ENCODE measurements around the gene ZDHHC11B.
A peak's percentile ranks its signal among the peaks of the same experiment; 100 is the strongest.
"Not testable (repeated sequence)": the region's sequence is repeated elsewhere in the genome, so short reads cannot be mapped to it uniquely, and the experiment has no call there.

ZDHHC11B gene, protein sequence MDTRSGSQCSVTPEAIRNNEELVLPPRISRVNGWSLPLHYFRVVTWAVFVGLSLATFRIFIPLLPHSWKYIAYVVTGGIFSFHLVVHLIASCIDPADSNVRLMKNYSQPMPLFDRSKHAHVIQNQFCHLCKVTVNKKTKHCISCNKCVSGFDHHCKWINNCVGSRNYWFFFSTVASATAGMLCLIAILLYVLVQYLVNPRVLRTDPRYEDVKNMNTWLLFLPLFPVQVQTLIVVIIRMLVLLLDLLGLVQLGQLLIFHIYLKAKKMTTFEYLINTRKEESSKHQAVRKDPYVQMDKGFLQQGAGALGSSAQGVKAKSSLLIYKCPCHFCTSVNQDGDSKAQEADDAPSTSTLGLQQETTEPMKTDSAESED

DNA sequence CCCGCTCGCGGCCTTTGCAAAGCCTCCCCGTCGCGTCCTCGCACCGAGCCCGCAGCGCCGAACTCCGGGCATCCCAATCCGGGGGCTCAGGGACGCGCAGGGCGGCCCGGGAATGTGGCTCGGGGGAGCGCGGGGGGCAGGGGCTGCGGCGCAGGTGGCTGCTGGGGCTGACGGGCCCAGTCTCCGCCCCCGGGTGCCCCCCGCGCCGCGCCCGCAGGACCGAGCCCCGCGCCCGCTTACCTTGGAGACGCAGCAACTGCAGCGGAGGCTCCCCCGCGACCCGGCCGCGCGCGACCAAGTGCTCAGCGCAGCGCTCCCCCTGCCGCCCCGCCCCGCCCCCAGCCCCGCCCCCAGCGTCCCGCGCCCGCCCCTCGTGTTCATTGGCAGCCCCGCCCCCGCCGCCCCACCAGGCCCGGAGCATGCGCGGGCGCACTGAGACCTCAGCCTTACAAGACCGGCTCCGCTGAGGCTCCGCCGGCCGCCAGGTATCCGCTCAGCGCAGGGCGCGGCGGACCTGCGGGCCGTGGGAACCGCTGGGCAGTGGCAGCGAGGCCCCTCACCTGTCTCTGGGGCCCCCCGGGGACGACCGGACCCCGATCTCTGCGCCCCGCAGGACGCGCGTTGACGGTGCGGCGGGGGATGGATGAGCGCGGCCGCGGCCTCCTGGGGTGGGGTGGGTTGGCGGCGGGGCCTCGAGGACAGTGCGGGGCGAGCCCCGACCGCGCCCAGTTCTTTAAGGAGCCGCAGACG, at the start of gene ZDHHC11B:
Gene ZDHHC11B (minus strand): TSS at position 302 of the 750 bp plus-strand sequence. CDS start 17,810 bp downstream, outside the sequence.
- peak; percentile 44 for DNase-seq

DNA sequence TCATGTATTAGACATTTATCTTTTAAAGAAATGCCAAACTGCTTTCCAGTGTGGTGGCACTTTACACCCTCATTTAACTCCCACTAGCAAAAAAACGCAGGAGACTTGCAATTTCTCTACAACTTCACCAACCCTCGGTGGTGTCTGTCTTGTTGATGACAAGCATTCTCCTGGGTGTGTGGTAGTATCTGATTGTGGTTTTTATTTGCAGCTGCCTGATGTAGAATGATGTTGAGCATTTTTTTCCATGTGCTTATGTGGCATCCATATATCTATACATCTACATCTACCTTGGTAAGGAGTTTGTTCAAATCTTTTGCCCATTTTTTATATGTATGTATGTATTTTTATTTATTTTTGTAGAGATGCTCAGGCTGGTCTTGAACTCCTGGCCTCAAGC, 49.5 kb upstream of the ZDHHC11B start:
- not testable (repeated sequence) for DNase-seq

DNA sequence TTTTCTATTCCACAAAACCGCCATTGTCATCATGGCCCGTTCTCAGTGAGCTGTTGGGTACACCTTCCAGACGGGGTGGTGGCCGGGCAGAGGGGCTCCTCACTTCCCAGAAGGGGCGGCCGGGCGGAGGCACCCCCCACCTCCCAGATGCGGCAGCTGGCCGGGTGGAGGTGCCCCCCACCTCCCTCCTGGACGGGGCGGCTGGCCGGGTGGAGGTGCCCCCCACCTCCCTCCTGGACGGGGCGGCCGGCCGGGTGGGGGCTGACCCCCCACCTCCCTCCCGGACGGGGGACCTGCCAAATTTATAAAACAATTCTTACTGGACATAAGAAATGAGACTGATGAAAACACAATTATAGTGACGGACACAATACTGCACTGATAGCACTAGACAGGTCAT, 43.7 kb upstream of the ZDHHC11B start:
- DNase-seq: not testable (repeated sequence)

DNA sequence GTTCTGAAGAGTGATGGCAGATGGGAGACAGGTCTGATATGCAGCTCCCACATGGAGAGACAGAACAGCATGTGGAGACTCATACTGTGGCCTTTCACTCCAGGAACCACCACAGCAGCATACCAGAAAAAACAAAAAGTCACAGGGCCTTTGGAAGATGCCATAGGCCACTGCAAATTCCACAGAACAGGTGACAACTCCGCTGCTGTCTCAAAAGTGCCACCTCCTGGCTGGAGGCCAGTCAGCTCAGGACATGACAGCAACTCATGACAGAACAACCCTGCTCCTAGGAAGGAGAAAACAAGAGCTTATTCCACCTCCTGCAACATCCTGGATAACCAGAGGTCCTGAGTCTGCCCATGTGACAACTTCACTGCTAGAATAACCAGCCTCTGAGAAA, 41.0 kb upstream of the ZDHHC11B start:
- peak; percentile 8 for DNase-seq

DNA sequence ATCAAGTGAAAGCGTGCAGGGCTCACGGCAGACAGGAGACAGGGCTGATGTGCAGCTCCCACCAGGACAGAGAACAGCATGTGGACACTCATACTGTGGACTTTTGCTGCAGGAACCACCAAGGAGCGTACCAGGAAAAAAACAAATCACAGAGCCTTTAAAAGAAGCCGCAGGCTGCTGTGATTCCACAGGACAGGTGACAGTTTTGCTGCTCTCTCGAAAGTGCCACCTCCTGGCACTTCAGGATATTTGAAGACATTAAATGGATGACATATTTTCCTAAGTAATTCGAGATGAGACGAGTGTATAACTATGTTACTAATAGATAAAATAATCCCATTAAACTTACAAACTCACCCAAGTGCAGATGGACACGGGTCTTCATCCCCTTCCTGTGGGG, 37.0 kb upstream of the ZDHHC11B start:
- DNase-seq: no peak

DNA sequence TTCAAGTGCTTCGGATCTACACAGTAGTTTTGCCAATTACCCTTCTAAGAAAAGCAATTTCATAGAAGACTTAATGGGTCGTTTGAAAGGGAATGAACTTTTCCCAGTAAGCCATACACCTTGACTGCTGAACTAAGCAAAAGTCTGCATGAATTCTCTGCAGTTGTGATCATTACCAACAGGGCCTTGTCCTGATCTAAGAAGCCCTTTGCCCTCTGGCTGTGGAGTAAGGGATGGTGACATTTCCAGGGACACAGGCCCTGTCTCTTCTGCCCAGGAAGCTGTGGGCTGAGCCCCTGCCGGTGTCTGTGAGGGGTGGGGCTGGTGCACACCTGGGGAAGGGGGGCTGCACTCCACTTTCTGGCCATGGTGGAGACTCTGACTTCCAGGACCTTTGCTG, 35.7 kb upstream of the ZDHHC11B start:
- DNase-seq: no peak

DNA sequence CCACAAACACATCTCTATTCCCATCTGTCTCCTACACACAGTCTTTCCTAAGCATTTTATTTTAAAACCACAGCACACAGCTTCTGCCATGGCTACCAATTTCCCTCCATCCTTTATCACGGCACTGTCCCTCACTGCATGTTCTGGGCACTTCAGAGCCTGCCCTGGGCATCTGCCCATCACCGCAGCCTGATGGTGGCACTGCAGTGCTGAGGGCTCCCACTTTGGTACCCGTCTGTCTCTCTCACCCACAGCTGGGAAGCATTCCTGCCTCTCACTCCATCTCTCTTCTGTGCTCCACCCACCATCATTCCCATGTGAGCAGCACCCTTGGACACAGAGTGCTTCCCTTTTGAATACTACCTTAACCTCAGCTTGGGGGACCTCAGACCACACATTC, 34.5 kb upstream of the ZDHHC11B start:
- DNase-seq: no peak

DNA sequence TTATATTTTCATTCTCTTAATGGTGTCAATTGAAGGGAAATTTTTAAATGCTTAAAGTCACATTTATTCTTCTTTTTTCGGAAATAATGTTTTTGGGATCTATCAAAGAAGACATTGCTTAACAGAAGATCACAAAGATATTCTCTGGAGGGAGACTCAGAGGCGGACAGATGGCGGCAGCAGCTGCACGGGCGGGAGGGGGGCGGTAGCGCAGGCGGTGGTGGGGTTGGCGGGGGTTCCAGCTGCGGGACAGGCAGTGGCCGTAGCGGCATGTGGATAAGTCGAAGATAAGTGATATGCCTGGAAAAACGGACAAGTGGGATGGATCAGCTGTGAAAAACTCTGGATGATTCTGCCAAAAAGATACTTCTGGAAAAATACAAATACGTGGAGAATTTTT, 31.6 kb upstream of the ZDHHC11B start:
- DNase-seq: no peak

DNA sequence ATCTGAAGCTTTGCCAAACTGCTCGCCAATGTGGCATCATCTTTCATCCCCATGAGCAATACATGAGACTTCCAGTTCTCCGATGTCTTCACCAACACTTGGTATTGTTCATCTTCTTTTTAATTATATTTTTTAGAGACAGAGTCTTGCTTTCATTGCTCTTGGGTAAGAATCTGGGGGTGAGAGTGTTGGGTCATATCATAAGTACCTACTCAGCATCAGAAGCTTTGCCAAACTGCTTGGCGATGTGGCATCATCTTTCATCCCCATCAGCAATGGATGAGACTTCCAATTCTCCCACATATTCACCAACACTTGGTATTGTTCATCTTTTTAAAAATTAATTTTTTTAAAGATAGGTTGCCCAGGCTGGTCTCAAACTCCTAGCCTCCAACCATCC, 30.9 kb upstream of the ZDHHC11B start:
- no peak for DNase-seq

DNA sequence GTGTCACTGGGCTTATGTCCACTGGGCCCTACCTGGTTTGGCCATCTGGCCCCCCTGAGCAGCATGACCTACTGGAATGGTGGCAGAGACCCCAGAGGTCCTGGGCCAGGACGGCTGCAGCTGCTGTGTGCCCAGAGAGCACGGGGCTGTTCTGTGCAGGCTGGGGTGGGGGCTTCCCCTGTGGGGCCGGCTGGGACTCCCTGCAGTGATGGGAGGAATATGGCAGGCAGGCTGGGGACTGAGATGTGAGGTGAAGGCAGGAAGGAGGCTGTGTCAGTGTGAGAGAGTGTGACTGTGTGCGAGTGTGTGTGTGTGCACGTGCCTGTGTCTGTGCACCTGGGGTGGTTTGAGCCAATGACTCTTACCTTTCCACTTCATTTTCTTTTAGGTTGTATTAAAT, 29.0 kb upstream of the ZDHHC11B start:
- not testable (repeated sequence) for DNase-seq

DNA sequence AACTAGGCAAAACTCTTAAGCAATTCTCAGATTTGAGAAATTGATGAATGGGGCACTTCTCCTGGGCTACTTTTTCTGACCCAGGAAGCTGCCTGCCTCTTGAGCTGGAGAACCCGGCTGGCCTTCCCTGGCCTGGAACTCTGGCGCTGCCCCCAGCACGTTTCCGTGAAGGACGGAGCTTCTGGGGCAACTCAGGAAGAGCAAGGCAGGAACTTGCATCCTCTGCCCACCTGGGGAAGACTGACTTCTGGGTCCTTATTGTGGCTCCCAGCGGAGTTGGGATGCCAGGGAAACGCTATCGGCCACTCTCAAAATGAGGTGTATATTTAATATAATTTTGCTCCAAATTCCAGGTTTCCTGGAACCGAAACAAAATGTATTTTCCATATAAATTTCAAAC, 26.9 kb upstream of the ZDHHC11B start:
- not testable (repeated sequence) for DNase-seq

DNA sequence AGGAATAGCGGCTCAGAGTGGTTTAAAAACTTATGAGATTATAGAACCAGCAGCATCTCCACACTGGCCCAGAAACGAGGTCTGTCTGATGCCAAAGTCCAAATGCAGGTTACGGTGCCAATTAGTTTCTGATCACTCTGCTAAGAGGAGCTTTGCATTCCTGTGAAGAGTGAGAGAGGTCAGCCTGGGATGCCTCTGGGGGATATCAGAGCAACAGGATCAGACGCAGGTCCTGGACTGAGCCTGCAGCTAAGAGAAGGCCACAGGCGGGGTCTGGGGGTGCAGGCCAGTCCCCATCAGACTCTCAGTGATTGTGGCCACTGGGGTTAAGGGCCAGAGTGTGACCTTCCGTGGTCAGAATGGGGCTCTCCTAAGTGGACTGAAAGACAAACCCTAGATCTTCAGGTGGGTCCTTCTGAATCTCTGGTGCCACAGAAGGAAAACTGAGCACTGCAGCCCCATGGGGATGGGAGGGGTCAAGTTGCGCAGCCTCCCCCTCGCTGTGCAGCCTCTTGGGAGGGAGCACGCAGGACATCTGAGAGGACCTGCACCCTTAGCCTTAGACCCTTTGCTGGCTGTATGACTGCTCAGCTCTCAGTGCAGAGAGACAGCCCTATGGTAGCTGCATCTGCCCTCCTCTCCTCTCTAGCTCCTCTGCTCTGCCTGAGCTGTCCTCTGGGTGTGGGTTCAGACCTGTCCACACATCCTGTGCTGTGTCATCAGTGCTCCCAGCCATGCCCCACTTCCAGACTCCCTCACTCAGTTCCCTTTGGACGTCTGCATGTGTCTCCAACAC, 23.4 kb upstream of the ZDHHC11B start:
- not testable (repeated sequence) for DNase-seq

DNA sequence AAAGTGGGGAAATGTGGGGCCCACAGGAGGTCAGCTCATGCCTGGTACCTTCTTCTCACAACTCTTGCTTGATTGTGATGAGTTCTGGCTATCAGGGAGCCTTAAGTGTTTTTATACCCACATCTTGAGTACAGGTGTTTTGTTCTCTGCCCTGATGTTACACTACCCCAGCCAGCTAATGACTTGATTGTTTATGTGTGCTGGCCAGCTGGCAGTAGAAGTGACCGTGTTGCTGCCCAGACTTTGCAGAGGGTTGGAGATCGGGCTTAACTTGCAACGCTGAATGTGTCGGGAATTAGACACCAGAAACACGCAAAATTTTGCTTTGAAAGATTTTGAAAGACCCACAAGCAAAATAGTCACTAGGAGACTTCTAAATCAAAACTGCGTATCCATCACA, 16.9 kb upstream of the ZDHHC11B start:
- no peak for DNase-seq

DNA sequence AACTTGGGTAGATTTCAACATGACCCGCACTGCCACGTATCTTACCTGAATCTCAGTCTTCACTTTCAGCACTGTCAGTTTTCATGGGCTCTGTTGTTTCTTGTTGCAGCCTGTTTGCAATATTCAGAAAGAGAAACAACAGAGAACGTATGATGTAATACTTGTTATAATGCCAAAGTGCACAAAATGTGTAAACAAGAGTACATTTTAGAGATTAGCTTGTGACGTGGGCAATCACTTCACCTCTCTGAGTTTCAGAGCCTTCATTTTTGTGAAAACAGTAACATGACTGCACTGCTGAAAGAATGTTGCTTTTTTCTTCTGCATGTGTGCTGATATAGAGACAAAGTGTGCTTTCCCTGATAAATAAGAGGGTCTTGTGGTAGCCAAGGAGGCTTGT, 16.5 kb upstream of the ZDHHC11B start:
- not testable (repeated sequence) for DNase-seq

DNA sequence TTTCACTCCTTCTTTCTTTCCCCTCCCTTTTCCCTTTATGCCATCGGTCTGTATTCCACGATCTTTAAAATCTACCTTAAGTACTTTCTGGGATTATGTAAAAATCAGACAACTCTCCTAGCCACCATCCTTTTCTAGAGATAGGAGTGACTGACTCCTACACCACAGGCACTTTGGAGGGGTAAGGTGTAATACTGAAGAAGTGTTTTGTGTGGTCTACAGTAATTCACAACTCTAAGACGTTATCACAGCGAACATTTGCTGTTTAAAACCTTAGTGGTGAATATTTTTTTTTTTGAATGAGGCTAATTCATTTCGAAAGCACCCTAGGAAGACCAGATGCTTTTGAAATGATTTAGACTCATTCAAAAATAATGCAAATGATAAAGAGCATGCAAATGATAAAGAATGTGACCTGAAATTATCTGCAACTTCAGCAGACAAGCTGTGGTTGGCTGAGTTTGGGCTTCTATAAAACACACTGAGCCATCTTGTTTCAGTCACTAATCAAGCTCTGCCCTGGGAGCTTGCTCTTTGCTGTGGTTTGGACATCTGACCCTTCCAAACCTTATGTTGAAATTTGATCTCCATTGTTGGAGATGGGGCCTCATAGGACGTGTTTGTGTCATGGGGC, 14.1 kb upstream of the ZDHHC11B start:
- DNase-seq: not testable (repeated sequence)

DNA sequence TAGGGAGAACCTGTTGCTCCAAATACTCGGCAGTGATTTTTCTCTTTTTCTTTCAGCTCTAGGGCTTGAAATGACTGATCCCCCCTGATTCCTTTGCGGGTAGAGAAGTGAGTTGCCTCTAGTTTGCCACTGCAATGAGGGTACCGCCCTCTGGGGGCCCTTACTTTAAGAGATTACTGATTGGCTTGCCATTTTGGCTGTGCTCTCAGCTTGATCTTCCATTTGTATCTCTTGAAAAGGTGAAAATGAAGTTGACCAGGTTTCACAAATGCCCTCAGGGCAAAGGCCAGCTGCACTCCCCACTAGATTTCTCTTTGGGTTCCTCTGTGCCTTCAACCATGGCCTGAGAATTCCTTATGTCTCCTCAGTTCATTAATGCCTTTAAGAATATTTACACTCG, 13.5 kb upstream of the ZDHHC11B start:
- not testable (repeated sequence) for DNase-seq

DNA sequence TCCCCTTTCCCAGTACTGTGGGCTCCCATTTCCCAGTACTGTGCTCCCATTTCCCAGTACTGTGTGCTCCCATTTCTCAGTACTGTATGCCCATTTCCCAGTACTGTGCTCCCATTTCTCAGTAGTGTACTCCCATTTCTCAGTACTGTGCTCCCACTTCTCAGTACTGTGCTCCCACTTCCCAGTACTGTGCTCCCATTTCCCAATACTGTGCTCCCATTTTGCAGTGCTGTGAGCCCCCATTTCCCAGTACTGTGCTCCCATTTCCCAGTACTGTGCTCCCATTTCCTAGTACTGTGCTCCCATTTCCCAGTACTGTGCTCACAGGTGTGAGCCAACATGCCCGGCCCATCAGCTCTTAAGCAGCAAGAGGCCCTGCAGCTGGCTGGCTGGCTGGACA, 11.3 kb upstream of the ZDHHC11B start:
- not testable (repeated sequence) for DNase-seq

DNA sequence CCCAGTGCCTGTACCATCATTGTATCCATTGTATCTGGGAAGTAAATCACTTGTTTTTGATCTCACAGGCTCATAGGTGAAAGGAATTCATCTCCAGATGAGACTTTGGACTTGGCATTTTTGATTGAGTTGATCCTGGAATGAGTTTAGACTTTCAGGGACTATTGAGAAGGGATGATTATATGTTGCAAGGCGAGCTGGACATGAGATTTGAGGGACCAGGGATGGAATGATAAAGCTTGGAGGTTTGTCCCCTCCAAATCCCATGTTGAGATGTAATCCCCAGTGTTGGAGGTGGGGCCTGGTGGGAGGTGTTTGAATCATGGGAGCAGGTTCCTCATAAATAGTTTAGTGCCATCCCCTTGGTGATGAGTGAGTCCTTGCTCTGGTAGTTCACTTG, 10.4 kb upstream of the ZDHHC11B start:
- not testable (repeated sequence) for DNase-seq

DNA sequence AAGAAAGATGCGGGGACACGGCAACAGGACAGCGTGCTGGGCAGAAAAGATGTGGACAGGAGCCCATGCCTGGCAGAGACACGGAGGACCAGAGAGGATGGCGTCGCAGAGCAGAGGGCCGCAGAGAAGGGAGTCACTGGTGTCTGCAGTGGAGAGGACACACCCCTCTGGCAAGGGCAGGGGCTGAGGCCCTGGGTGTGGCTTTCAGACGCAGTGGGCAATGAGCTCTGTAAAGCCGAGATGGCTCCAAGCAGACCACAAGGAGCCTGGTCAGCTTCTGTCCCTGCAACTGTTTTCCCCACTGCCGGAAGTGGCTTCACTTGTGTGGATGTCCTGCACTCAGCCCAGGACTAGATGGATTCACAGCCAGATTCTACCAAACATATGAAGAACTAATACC, 4.2 kb upstream of the ZDHHC11B start:
- not testable (repeated sequence) for DNase-seq

DNA sequence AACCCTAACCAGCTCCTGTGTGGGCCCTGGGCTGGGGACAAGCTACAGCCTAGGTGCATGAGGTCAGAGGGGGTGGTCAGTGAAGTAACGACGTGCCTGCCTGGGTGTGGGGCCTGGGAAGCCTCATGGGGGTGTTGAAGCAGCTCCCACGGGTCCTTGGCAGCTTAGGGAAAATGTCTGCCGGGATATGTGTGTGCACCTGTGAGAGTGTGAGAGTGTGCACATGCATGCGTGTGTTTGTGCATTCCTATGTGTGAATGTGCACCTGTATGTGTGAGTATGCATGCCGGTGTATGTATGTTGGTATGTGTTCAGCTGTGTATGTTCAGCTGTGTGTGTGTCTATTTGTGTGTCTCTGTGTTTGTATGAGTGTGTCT, 3.3 kb upstream of the ZDHHC11B start:
- DNase-seq: not testable (repeated sequence)

DNA sequence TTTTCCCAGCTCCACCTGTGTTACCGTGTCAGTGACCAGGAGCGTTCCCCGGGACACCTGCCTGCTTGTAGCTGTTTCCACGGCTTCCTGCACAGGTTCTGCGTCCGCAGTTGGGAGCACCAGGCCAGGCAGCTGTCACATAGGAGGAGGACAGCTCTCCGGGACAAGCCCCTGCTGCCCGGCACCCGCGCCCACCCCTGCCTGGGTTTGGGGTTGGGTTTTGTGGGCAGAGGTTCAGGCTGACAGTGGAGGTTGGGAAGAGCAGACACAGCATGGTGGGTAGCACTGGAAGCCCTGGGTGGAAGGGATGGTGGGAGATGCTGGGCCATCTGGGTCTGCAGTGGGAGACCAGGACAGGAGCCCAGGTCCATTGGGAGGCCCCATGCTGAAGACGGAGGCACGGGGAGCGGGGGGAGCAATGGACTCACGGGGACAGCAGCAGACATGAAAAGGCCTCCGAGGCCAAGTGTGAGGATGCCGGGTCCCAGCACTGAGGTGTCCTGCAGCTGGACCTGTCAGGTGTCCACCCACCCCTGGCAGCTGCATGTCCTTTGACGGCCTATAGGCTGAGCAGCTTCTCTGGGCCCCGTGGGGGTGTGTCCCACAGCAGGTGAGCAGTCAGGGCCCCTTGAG, 2.8 kb upstream of the ZDHHC11B start:
- not testable (repeated sequence) for DNase-seq

DNA sequence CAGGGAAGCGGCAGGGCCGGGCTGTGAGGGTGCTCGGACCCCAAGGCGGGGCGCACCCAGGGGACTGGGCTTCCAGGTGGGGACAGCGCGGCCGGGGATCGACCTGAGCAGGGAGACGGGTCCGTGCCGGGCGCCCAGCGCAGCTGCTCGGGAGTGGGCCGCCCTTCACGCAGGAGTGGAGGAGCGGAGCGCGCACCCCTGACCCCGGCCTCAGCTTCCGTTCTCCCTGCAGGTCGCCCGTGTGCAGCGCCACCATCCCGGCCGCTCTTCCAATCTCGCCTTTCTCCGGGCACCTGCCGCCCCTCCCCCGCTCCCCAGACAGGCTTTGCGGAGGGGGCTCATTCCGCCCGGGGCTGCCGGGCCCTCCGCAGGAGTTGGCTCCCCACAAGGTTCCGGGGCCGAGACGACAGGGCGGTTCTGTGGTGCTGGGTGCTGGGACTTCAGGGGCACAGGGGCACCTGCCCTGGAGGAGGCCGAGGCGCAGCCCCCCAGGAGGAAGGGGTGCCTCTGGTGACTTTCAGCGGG, 714 bp upstream of the ZDHHC11B start:
- not testable (repeated sequence) for DNase-seq
